HEK293 (cell line): Measurements from ENCODE around the gene PHYKPL.

Source experiments
- CTCF ChIA-PET: fragments of 350-600 bp; formaldehyde crosslinking; extraction: SDS; loops from one replicate; lab custom pipeline; 2021; ENCODE audit warnings: antibody characterized with exemption; lab: Yijun Ruan, JAX
- POLR2A ChIA-PET: fragments of 300-600 bp; formaldehyde crosslinking; extraction: SDS; loops from one replicate; lab custom pipeline; 2020; ENCODE audit warnings: antibody characterized with exemption, inconsistent platforms; lab: Yijun Ruan, JAX
- H3K27ac ChIP-seq: fragments of 200-500 bp; sonication (Bioruptor generic); 2 replicates; pipeline ENCODE4 v1.5.1; 2014; ENCODE audit warnings: low read depth, low read length, control low read depth, inconsistent platforms; ENCODE audit errors: extremely low read depth
- H3K36me3 ChIP-seq, 2 experiments: fragments of 200-500 bp in 1 of 2; sonication (Bioruptor generic) in 1 of 2; 1 replicate in 1 of 2; 2 replicates in 1 of 2; pipeline ENCODE4 v1.5.1; 2014 to 2017; ENCODE audit warnings: inconsistent platforms in 2 of 2, low read length in 2 of 2; ENCODE audit not compliant: control insufficient read depth in 2 of 2, insufficient read depth in 1 of 2
- H3K4me1 ChIP-seq: fragments of 200-500 bp; sonication (Bioruptor generic); 2 replicates; pipeline ENCODE4 v1.5.1; 2014; ENCODE audit warnings: mild to moderate bottlenecking, low read length, inconsistent platforms; ENCODE audit not compliant: control insufficient read depth, insufficient read depth
- H3K4me3 ChIP-seq: 2 replicates; pipeline ENCODE4 v1.5.1; 2011; ENCODE audit warnings: low read depth, mild to moderate bottlenecking, control low read depth, low read length, moderate library complexity
- H3K9me3 ChIP-seq: fragments of 200-500 bp; sonication (Bioruptor generic); 2 replicates; pipeline ENCODE4 v1.5.1; 2014; ENCODE audit warnings: low read depth, low read length, inconsistent platforms; ENCODE audit not compliant: control insufficient read depth, insufficient read depth
- BCL11A ChIP-seq: fragments of 450-650 bp; formaldehyde crosslinking; IDR thresholded peaks from 2 replicates; pipeline ENCODE4 v1.5.1; 2016; ENCODE audit warnings: low read depth, missing biosample characterization, missing genetic modification characterization
- FEZF1 ChIP-seq: fragments of 450-650 bp; formaldehyde crosslinking; IDR thresholded peaks from 2 replicates; pipeline ENCODE4 v1.5.1; 2016; ENCODE audit warnings: missing biosample characterization, missing genetic modification characterization
- REPIN1 ChIP-seq: fragments of 450-650 bp; formaldehyde crosslinking; IDR thresholded peaks from 2 replicates; pipeline ENCODE4 v1.5.1; 2017; ENCODE audit warnings: missing biosample characterization, missing genetic modification characterization, low read depth
- REST ChIP-seq: fragments of 450-650 bp; formaldehyde crosslinking; IDR thresholded peaks from 2 replicates; pipeline ENCODE4 v1.5.1; 2016; ENCODE audit warnings: missing biosample characterization, missing genetic modification characterization
- WT1 ChIP-seq: fragments of 450-650 bp; formaldehyde crosslinking; IDR thresholded peaks from 2 replicates; pipeline ENCODE4 v1.5.1; 2016; ENCODE audit warnings: missing biosample characterization, missing genetic modification characterization
- ZBTB10 ChIP-seq: fragments of 450-650 bp; formaldehyde crosslinking; IDR thresholded peaks from 2 replicates; pipeline ENCODE4 v1.5.1; 2016; ENCODE audit warnings: missing biosample characterization, missing genetic modification characterization
- ZBTB17 ChIP-seq: fragments of 450-650 bp; formaldehyde crosslinking; IDR thresholded peaks from 2 replicates; pipeline ENCODE4 v1.5.1; 2016; ENCODE audit warnings: missing biosample characterization, missing genetic modification characterization
- ZNF16 ChIP-seq: fragments of 450-650 bp; formaldehyde crosslinking; IDR thresholded peaks from 2 replicates; pipeline ENCODE4 v1.5.1; 2016; ENCODE audit warnings: low read depth, missing biosample characterization, missing genetic modification characterization
- ZNF19 ChIP-seq: fragments of 450-650 bp; formaldehyde crosslinking; IDR thresholded peaks from 2 replicates; pipeline ENCODE4; 2016; ENCODE audit warnings: missing biosample characterization, missing genetic modification characterization, low read depth
- ZNF324 ChIP-seq: fragments of 450-650 bp; formaldehyde crosslinking; IDR thresholded peaks from 2 replicates; pipeline ENCODE4 v1.5.1; 2016; ENCODE audit warnings: missing biosample characterization, missing genetic modification characterization
- ZNF350 ChIP-seq: fragments of 450-650 bp; formaldehyde crosslinking; IDR thresholded peaks from 2 replicates; pipeline ENCODE4 v1.5.0; 2017; ENCODE audit warnings: missing biosample characterization, mild to moderate bottlenecking, missing genetic modification characterization
- ZNF394 ChIP-seq: fragments of 450-650 bp; formaldehyde crosslinking; IDR thresholded peaks from 2 replicates; pipeline ENCODE4 v1.5.1; 2016; ENCODE audit warnings: missing biosample characterization, missing genetic modification characterization, mild to moderate bottlenecking, moderate library complexity, borderline replicate concordance
- ZNF404 ChIP-seq: fragments of 450-650 bp; formaldehyde crosslinking; IDR thresholded peaks from 2 replicates; pipeline ENCODE4 v1.5.1; 2017; ENCODE audit warnings: missing biosample characterization, missing genetic modification characterization
- ZNF416 ChIP-seq: fragments of 450-650 bp; formaldehyde crosslinking; IDR thresholded peaks from 2 replicates; pipeline ENCODE4 v1.5.1; 2016; ENCODE audit warnings: missing biosample characterization, missing genetic modification characterization
- ZNF423 ChIP-seq: fragments of 450-650 bp; formaldehyde crosslinking; IDR thresholded peaks from 2 replicates; pipeline ENCODE4 v1.5.1; 2016; ENCODE audit warnings: missing biosample characterization, missing genetic modification characterization
- ZNF426 ChIP-seq: fragments of 450-650 bp; formaldehyde crosslinking; IDR thresholded peaks from 2 replicates; pipeline ENCODE4 v1.5.1; 2017; ENCODE audit warnings: missing biosample characterization, missing genetic modification characterization, mild to moderate bottlenecking, inconsistent platforms, moderate library complexity
- ZNF473 ChIP-seq: fragments of 450-650 bp; formaldehyde crosslinking; IDR thresholded peaks from 2 replicates; pipeline ENCODE4 v1.5.1; 2017; ENCODE audit warnings: missing biosample characterization, missing genetic modification characterization
- ZNF548 ChIP-seq: fragments of 450-650 bp; formaldehyde crosslinking; IDR thresholded peaks from 2 replicates; pipeline ENCODE4 v1.5.1; 2016; ENCODE audit warnings: missing biosample characterization, missing genetic modification characterization
- ZNF670 ChIP-seq: fragments of 450-650 bp; formaldehyde crosslinking; IDR thresholded peaks from 2 replicates; pipeline ENCODE4 v1.5.1; 2016; ENCODE audit warnings: missing biosample characterization, missing genetic modification characterization, low read depth
- ZNF677 ChIP-seq: fragments of 450-650 bp; IDR thresholded peaks from 2 replicates; pipeline ENCODE4 v1.5.0; 2018; ENCODE audit warnings: missing biosample characterization, mild to moderate bottlenecking, missing genetic modification characterization, moderate library complexity
- ZSCAN5A ChIP-seq: fragments of 450-650 bp; formaldehyde crosslinking; IDR thresholded peaks from 2 replicates; pipeline ENCODE4 v1.5.1; 2016; ENCODE audit warnings: missing biosample characterization, missing genetic modification characterization
- TF ChIP-seq, protein P1 (sequence below): fragments of 450-650 bp; formaldehyde crosslinking; IDR thresholded peaks from 2 replicates; pipeline ENCODE4 v1.5.1; 2017; ENCODE audit warnings: missing biosample characterization, missing genetic modification characterization
- TF ChIP-seq, protein P2 (sequence below): fragments of 450-650 bp; formaldehyde crosslinking; IDR thresholded peaks from 2 replicates; pipeline ENCODE4 v1.5.1; 2016; ENCODE audit warnings: missing biosample characterization, missing genetic modification characterization
- TF ChIP-seq, protein P3 (sequence below): fragments of 450-650 bp; formaldehyde crosslinking; IDR thresholded peaks from 2 replicates; pipeline ENCODE4 v1.5.1; 2016; ENCODE audit warnings: missing biosample characterization, missing genetic modification characterization

The PHYKPL gene

DNA sequence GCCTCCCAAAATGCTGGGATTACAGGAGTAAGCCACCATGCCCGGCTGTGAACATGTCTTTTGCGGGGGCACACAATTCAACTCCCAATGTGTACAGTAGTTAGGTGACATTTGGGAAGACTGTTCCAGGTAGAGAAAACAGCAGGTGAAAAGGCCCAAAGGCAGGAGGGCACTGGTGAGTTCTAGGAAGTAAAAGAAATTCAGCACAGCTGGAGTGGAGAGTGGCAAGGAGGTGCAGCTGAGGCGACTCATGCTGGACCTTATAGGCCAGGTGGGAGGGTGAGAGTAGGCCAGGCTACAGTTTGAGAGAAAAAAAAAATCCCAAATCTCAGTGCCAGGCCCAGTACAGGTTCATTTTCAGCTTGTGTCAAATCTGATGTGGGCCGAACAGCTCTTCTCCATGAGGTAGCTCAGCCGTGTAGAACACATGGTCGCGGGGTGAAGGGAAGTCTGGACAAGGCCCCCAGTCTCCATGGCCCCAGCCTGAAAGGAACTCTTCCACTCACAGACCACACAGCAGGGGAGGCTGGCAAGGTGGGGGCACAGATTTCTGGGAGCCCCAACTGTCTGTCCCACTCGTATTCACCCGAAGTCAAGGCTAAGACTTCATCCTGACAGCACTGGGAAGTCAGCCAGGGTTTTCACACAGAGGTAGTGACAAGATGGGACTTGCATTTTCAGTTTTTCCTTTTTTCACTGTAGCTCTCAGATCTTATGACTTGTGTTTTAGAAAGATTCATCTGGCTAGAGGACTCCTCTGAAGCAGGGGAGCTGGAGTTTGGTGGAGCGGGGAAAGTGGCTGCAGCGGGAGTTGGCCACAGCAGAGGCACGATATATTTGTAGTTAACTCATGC, 32.8 kb downstream of the PHYKPL start (continued):
- TF ChIP-seq, protein P1, sequence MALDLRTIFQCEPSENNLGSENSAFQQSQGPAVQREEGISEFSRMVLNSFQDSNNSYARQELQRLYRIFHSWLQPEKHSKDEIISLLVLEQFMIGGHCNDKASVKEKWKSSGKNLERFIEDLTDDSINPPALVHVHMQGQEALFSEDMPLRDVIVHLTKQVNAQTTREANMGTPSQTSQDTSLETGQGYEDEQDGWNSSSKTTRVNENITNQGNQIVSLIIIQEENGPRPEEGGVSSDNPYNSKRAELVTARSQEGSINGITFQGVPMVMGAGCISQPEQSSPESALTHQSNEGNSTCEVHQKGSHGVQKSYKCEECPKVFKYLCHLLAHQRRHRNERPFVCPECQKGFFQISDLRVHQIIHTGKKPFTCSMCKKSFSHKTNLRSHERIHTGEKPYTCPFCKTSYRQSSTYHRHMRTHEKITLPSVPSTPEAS (tag by site-specific recombination): no peak
- TF ChIP-seq ZNF324: no peak
- TF ChIP-seq ZNF423 (tag by site-specific recombination): no peak
- TF ChIP-seq, protein P2, sequence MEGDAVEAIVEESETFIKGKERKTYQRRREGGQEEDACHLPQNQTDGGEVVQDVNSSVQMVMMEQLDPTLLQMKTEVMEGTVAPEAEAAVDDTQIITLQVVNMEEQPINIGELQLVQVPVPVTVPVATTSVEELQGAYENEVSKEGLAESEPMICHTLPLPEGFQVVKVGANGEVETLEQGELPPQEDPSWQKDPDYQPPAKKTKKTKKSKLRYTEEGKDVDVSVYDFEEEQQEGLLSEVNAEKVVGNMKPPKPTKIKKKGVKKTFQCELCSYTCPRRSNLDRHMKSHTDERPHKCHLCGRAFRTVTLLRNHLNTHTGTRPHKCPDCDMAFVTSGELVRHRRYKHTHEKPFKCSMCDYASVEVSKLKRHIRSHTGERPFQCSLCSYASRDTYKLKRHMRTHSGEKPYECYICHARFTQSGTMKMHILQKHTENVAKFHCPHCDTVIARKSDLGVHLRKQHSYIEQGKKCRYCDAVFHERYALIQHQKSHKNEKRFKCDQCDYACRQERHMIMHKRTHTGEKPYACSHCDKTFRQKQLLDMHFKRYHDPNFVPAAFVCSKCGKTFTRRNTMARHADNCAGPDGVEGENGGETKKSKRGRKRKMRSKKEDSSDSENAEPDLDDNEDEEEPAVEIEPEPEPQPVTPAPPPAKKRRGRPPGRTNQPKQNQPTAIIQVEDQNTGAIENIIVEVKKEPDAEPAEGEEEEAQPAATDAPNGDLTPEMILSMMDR (tag by site-specific recombination): no peak
- no peak for TF ChIP-seq ZNF548
- TF ChIP-seq ZSCAN5A: no peak
- TF ChIP-seq ZNF394 (tag by site-specific recombination): no peak
- TF ChIP-seq ZNF416 (tag by site-specific recombination): no peak
- no peak for TF ChIP-seq ZNF426 (tag by site-specific recombination)
- no peak for TF ChIP-seq BCL11A (tag by site-specific recombination)

GRCh38 chr5:178198706-178199105, 33.9 kb downstream of the PHYKPL start:
- Histone ChIP-seq H3K27ac (no peak overlapping the region), H3K4me1 (no peaks in the 10 kb centered on the region), H3K36me3 (no peaks in the 10 kb centered on the region), H3K4me3 (no peak overlapping the region), H3K9me3 (no peaks in the 10 kb centered on the region)
- POLR2A ChIA-PET: interaction anchor here (1.1 kb wide), 1 partner anchor 83 kb away, joined by 4 read pairs; no protein-coding TSS in a partner anchor
- CTCF ChIA-PET: no interaction called here
- no peak for TF ChIP-seq ZNF677 (tag by site-specific recombination)
- TF ChIP-seq, protein P3, sequence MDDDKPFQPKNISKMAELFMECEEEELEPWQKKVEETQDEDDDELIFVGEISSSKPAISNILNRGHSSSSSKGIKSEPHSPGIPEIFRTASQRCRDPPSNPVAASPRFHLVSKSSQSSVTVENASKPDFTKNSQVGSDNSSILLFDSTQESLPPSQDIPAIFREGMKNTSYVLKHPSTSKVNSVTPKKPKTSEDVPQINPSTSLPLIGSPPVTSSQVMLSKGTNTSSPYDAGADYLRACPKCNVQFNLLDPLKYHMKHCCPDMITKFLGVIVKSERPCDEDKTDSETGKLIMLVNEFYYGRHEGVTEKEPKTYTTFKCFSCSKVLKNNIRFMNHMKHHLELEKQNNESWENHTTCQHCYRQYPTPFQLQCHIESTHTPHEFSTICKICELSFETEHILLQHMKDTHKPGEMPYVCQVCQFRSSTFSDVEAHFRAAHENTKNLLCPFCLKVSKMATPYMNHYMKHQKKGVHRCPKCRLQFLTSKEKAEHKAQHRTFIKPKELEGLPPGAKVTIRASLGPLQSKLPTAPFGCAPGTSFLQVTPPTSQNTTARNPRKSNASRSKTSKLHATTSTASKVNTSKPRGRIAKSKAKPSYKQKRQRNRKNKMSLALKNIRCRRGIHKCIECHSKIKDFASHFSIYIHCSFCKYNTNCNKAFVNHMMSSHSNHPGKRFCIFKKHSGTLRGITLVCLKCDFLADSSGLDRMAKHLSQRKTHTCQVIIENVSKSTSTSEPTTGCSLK (tag by site-specific recombination): no peak
- TF ChIP-seq REPIN1: no peak
- no peak for TF ChIP-seq REST
- no peak for TF ChIP-seq WT1
- TF ChIP-seq FEZF1 (tag by site-specific recombination): no peak
- TF ChIP-seq ZBTB17 (tag by site-specific recombination): no peak
- TF ChIP-seq ZNF404: no peak
- no peak for TF ChIP-seq ZNF350 (tag by site-specific recombination)
- no peak for TF ChIP-seq ZNF19 (tag by site-specific recombination)
- TF ChIP-seq ZNF473 (tag by site-specific recombination): no peak
- TF ChIP-seq ZNF16 (tag by site-specific recombination): no peak
- TF ChIP-seq ZBTB10 (tag by site-specific recombination): no peak
- no peak for TF ChIP-seq ZNF670 (tag by site-specific recombination)
